SK-N-MC (cell line): ENCODE data around the gene RINT1.

Experiments used
- EZH2 ChIP-seq: fragments of 200-600 bp; sonication (generic); IDR thresholded peaks from one replicate; pipeline ENCODE4 v1.6.1; 2017; ENCODE audit warnings: antibody characterized with exemption
- POLR2AphosphoS5 ChIP-seq: IDR thresholded peaks from 2 replicates; pipeline ENCODE4 v1.6.1; 2012; ENCODE audit warnings: mild to moderate bottlenecking, low read depth, low read length, borderline replicate concordance

DNA sequence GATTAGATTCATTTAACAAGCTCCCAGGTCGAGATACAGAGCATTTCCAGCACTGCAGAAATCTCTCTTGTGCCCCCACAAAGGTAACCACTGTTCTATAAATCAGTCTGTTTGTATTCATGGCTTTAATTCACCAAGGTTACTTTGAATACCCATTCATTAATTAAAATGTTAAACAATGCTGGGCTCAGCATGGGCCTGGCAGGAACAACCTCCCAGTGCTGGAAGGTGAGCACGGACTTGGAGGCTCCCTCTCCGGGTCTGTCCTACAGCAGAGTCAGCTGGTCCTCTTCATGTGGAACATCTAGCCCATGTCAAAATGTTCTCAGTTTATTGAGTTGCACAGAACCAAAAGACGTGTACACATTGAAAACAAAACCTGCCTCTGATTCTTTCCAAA is 64.9 kb downstream of the RINT1 start:
- TF ChIP-seq POLR2AphosphoS5 (no peak), EZH2 (no peak)
